Measurements from ENCODE around the gene CFAP299.

CFAP299 gene

GRCh38 chr4:80586716-80587115 lies 251.2 kb downstream of the CFAP299 start:
- no peak for TF ChIP-seq CTCF (conservative IDR thresholded peaks at IDR 0.05; ENCODE audit: control insufficient read depth, insufficient read depth, low read depth, low read length)
- no peak overlapping the region for H3K4me3 ChIP-seq (ENCODE audit: control insufficient read depth, low read depth, low read length)
- no peak for DNase-seq (ENCODE audit: low read depth)

- no peak for TF ChIP-seq CTCF (conservative IDR thresholded peaks at IDR 0.05; ENCODE audit: control insufficient read depth, insufficient read depth, low read depth, low read length)
- no peak for DNase-seq (ENCODE audit: low read depth)
- no peak overlapping the region for H3K4me3 ChIP-seq (ENCODE audit: control insufficient read depth, low read depth, low read length)
Measured at GRCh38 chr4:80587871-80588385, 252.4 kb downstream of the CFAP299 start.

DNA sequence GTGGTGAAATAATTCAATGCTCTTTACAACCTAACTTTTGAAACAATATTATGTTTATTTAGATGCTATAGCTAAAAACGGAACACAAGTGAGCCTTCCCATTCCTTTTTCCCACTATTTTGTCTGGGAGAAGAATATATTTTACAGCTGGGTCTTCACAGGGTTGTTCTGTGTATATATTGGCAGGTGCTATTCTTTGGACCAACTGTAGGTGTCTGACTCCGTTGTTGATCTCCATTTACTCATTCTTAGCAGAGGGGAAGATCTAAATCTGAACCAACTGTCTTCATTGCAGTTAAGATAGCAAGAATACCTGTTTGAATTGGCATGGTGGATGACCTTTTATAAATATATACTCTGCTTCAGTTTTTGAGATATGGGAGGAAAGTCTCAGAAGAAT lies 257.4 kb downstream of the CFAP299 start:
- H3K4me3 ChIP-seq (ENCODE audit: control insufficient read depth, low read depth, low read length) = no peak overlapping the region
- no peak for TF ChIP-seq CTCF (conservative IDR thresholded peaks at IDR 0.05; ENCODE audit: control insufficient read depth, insufficient read depth, low read depth, low read length)
- DNase-seq (ENCODE audit: low read depth) = no peak

GRCh38 chr4:80594701-80595100 lies 259.2 kb downstream of the CFAP299 start:
- DNase-seq (ENCODE audit: low read depth) = no peak
- no peak overlapping the region for H3K4me3 ChIP-seq (ENCODE audit: control insufficient read depth, low read depth, low read length)
- no peak for TF ChIP-seq CTCF (conservative IDR thresholded peaks at IDR 0.05; ENCODE audit: control insufficient read depth, insufficient read depth, low read depth, low read length)

DNA sequence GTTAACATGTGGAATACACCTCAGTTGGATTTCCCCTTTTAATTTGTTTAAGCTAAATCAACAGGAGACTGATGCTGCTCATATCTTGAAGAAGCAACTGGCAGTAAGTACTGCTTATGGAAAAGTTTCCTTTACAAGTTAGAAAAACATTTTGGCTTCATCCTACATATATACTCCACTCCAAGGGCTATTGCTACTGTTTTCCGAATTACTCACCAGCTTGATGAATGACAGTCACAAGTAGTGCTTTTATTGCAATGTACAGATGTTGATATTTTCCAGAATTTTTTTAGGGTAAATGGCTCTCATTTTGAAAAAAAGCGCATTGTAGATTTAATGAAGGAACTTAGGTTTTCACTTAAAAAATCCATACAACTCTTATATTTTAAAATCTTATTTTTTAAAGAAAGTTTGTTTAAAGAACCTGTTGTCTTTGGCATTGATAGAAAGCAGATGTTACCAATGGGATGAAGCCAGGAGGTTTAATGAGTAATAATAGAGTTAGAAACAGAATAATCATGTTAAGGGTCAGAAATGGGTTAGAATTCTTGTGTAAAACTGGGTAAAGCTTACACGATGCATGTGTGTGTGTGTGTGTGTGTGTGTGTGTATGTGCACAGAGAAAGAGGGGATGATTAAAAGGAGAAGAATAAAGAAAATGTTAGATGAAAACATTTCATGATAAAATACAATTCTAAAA lies 272.9 kb downstream of the CFAP299 start:
- peak; percentile 75 for DNase-seq (ENCODE audit: low read depth)
- H3K4me3 ChIP-seq (ENCODE audit: control insufficient read depth, low read depth, low read length) = no peak overlapping the region
- TF ChIP-seq CTCF (conservative IDR thresholded peaks at IDR 0.05; ENCODE audit: control insufficient read depth, insufficient read depth, low read depth, low read length) = no peak

DNA sequence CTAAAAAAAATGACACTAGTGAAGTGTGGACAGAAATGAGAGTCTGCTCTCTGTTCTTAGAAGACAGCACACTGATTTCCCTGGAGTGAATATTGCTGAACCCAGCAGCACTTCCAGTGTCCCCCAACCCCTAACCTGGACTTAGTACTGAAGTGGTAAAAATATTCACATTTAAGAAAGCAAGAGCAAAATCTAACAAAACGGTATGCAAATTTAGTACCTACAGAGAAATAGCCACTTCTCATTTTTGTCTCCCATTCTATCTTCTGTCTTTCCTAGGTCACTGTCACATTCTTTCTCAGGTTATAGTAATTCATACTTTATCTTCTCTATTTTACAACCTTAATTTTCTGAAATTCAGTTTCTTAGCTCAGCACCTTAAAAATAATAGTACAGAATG lies 274.7 kb downstream of the CFAP299 start:
- no peak for TF ChIP-seq CTCF (conservative IDR thresholded peaks at IDR 0.05; ENCODE audit: control insufficient read depth, insufficient read depth, low read depth, low read length)
- H3K4me3 ChIP-seq (ENCODE audit: control insufficient read depth, low read depth, low read length) = no peak overlapping the region
- no peak for DNase-seq (ENCODE audit: low read depth)

All from fibroblast of mammary gland (primary cell).